NCI-H226 (cell line): ENCODE results near the gene PPP2CA.
A peak's percentile ranks its signal among the peaks of the same experiment; 100 is the strongest.
"Not testable (repeated sequence)": the region's sequence is repeated elsewhere in the genome, so short reads cannot be mapped to it uniquely, and the experiment has no call there.

Source experiments
- DNase-seq: peaks from one replicate; pipeline ENCODE4 v3.0.0-alpha.2; 2015

PPP2CA gene

DNA sequence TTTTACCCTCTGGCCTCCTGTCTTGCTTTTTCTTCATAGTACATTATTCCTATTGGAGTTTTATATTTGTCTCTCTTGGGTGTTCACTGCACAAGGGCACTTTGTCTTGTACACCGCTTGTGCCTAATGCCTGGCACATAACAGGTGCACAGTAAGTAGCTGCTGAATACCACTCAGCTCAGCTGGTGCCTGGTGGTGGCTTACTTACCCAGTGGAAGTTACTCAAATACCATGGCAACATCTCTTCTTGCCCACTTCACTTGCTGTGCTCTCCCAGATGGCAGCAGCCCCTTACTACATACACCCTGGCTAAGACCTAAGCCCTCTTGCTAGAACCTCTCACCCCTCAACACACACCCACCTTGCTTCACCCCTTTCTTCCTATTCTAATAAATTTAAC, 37.8 kb downstream of the PPP2CA start:
- DNase-seq, result no peak

DNA sequence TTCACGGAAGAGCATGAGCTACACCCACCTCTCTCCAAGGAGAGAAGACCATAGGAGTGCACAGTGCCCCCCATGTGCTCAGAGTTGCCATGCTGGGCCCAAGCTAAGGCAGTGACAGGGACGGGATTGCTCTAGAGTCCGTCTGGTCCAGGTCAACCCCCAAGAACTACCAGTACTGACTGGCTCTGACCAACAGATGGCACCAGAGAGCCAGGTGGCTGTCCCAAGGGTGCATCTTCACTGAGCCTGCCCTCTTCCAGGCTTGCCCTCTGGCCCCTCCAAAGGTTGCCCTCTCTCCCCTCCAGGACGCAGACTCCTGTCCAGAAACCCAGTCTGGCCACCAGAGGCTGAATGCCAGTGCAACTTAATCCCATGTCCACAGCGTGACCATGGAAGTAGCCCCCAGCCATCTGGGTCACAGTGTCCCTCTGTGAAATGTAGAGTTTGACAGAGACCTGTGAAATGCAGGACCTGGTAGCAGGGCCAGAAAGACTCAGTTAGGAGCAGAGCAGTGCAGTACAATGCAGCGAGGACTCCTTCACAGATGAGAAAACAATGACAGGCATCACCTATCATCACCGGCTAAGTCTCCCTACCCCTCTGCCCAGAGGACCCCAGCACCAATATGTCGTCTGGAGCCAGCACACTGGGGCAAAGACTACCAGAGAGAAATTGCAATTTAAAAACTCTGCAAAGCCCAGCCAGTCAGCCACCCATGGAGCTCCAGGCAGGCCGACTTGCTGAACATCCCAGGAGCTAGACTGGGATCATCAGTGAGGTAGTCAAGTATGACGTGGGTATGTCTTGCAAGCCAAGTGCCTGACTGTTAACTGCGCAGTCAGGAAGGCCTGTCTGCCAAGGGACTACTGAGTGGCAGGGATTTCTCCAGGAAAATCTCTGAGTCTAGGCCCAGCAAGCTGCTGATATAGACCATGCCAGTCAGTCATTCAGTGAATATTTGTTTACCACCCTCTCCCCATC, 41.4 kb downstream of the PPP2CA start:
- peak; percentile 22 for DNase-seq

DNA sequence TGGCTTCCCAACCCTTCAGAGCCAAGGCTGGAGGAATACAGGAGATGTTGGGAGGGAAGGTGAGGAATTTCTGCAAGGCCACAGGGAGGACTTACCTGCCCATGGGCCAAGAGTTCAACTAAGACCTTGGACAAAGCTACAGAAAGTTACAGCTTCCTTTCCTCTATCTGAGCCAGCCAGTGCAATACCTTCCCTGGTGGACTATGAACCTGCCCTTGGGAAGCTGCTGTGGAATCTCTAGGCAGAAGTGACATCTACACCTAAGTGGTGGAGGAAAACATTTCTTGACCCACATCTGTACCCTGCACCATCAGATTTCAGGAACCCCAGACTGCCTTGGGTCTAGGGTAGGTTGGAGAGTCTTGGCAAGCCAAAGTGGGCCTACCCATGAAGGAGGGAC, 42.4 kb downstream of the PPP2CA start:
- no peak for DNase-seq

DNA sequence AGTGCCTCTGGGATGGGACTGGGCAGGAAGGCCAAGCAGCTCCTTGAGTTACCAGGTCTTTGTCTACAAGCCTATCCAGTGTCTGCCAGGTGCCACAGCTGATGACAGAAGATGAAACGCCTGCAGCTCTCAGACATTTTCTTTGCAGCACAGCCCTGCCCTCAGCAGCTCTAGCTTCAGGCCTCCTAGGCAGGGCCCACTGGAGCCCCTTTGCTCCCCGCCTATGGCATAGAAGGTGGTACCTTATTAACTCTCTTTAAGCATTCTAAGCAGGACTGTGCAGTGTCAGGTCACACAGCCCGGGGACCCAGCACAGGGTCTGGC, 47.8 kb downstream of the PPP2CA start:
- DNase-seq, result no peak

DNA sequence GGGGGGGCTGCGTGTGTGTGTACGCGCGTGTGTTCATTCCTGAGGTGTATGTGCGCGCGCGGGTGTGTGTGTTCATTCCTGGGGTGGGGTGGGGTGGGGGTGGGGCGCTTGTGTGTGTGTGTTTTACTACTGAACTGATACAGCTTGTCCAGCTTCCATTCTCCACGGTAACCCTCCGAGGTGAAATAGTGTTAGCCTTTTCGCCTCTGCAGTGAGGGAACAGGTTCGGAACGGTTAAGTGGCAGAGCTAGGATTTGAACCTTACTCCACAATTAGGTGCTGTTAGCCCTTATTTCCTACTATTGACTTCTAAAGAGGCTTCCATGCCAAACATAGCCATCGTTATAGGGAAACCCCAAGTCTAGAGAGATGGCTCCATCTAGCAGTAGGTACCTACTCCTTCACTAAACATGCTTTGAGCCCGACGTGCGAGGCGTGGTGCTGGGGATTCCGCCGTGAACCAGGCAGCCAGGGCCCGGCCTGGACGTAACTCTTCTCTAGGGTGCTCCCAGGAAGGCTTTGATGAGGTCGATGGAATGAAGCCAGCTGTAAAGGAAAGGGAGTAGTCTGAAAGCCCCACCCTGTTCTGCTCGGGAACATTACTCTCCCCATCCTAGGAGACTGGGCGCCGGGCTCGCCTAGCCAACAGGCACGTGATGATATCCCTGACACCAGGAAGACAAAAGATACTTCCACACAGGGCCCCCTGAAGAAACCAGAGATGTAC, 48.3 kb downstream of the PPP2CA start:
- DNase-seq, result peak; percentile 82

DNA sequence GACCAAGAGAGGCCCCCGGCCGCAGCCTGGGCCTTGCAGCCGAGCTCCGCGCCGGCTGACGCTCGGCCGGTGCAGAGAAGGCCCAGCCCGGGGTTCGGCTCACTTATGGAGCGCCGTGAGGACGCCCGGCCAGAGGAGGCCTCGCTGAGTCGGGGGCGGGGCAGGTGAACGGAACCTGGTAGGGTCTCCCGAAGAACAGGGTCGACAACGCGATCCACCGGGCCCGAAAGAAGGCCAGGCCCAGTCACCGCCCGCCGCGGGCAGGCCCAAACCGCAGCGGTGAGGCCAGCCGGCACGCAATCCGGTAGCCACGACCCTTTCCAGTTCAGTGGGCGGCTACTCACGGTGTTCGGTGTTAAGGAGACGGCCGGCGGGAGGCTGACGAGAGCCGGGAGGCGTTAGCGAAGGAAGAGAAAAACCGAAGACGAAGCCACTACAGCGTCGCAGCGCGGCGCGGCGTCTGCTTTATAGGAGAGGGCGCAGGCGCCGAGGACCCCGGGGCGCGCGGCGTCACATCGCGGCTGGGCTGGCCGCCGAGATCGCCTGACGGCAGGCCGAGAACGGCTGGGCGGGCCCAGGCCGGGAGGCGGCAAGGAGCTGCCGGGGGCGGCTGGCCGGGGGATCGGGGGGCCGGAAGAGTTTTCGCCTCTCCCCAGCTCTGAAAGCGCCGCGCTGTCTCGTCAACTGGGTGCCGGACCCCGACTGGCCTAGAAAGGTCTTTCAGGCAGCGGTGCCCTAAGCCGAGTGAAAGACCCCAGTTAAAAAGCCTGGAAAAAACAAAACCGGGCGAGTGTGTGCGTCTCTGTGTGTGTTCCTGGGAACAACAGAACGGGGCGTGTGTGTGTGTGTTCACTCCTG, 49.1 kb downstream of the PPP2CA start, which contains the start of gene SKP1:
Gene SKP1, minus strand, starts transcription at position 440 of the 858 bp plus-strand sequence. CDS start 2,928 bp downstream, outside the sequence.
- DNase-seq, result peak; percentile 63

DNA sequence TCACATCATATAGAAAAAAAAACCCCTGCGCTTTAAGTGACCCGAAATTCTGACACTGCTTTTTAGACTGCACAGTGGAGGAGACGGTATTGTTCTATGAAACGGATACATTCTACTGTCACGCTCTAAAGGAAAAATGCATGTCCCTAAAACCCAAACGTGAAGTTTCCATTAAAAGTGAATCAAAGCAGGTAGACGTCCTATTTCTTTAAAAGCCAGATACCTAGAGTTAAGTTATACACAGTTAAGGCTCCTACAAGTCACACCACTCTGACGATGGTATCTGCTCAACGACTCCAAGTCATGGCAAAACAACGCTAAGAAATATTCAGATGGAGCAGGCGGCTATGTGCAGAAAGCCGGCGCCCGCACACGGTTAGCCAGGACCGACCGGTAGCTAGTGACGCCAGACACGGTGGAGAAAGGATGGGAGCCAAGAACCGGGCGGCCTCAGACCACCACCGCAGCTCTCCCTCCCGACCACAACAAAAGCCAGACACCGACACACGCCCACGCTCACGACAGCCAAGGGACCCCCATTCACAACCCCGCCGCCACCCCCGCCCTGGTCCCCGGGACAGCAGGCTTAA, 49.9 kb downstream of the PPP2CA start:
- DNase-seq, result no peak

DNA sequence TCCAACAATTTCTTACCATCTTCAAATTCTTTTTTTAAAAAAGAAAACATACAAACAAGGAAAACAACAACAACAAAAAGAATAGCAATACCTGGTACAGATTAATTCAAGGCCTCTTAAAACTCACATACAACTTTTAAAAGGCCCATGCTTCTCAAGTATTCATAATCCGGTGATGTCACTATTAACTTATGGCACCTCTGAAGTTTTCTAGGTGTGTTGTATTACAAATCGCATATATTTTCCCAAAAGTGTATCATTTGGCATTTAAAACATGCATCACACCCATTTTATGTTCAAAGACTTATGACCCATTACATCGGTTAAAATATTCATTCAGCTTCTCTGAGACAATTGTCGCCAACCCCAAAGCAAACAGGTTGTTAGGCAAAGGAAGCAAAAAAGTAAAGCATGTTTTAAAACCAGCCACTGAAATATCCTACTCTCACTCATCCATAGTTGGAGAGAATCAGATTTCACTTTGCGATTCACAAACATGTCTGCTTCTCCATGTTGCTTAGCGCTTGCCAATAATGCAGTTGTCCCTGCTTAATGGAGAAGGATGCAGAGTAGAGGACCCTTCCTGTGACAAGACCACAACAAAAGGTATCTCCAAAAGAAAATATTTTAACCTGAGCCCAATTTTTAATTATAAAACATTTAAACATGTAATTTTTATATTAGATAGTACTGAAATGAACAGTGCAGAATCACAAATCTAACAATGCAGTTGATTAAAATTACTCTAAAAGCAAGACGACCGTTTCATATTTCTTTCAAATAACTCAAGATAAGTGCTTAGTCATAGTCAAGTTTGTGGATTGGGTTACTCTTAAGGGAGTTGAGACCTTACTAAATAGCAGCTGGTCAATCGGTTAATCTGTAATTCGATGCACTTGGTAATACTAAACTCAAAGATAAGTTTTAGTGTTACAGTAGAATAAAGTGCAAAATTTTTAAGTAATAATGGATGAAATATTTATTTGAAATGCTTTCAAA, 50.7 kb downstream of the PPP2CA start:
- no peak for DNase-seq

DNA sequence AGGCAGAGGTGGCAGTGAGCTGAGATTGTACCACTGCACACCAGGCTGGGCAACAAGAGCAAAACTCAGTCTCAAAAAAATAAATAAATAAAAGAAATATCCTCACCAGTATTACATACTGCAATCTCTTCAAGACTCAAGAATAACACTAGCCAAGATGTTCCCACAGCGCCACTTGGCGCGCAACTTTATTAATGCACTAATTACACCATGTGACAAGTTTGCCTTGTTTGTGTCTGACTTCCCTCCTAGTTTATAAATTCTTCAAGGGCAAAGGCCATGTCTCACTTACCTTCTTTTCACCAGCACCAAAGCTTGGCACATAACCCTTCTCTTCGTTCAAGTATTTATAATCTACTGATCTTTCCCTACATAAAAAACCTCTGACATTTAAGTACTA, 53.9 kb downstream of the PPP2CA start:
- DNase-seq, result no peak

DNA sequence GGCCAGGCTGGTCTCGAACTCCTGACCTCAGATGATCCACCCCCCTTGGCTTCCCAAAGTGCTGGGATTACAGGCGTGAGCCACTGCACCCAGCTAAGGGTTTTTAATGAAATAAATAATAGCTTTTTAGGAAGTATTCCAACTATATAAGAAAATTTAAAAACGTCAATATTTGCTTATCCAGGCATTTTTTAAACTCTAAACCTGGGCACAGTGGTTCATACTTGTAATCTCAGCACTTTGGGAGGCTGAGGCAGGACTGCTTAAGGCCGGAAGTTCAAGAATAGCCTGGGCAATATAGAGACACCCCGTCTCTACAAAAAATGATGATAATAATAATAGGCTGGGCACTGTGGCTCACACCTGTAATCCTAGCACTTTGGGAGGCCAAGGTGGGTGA, 63.3 kb downstream of the PPP2CA start:
- no peak for DNase-seq

DNA sequence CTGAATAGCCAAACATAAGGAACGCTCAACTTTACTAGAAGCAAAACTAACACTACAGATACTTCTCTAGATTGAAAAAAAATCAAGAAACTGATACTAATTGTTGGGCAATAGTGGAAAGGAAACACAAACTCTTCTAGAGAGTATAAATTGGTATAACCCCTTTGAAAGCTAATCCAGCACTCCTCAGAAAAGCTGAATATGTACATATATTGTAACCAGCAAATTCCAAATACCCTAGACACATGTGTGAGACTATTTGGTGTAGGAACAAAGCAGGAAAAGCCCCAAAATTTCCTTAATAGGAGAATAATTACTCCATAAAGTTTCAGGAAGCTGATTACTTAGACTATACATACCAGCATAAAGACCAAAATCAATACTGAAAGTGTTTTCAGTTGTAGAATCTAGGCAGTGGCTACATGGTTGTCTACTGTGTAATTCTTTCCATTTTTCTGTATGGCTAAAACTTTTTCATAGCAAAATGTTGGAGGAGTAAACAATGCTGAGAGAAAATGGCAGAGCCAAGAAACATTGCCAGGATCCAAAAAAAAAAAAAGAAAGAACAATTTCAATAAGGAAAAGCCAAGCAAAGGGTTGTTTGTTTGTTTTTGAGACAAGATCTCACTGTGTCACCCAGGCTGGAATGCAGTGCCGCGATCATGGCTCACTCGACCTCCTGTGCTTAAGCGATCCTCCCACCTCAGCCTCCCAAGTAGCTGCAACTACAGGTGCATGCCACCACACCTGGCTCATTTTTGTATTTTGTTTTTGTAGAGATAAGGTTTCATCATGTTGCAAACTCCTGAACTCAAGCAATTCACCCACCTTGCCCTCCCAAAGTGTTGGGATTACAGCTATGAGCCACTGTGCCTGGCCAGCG, 64.1 kb downstream of the PPP2CA start:
- no peak for DNase-seq

DNA sequence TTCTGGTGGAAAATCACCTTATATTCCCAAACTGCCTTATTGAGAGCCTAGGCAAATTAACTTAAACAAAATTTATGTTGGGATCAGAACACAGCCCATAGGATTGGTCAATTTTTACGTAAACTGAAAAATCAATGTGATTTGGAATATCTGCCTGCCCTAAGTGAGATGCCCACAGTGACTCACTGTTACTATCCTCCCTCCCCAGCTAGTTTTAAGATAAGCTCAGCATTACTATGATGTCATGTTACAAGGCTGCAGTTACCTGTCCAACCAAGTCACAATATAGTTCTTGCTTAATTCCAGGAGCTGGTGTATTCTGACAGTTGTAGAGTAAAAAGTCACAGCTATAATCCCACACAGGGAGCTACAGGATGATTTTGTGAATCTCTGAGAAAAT, 72.2 kb downstream of the PPP2CA start:
- DNase-seq, result peak; percentile 62

DNA sequence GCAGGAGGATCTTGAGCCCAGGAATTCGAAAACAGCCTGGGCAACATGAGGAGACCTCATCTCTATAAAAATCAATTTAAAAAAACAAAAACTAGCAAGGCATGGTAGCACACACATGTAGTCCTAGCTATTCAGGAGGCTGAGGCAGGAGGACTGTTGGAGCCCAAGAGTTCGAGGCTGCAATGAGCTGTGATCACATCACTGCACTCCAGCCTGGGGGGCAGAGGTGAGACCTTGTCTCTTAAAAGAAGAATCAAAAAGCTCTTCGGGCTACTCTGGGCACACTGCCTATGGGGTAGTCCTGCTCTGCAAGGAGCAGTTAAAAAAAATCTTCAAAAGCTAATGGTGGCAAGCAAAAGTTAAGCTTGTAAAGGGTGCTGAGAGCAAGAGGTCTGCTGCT, 72.6 kb downstream of the PPP2CA start:
- DNase-seq, result no peak

DNA sequence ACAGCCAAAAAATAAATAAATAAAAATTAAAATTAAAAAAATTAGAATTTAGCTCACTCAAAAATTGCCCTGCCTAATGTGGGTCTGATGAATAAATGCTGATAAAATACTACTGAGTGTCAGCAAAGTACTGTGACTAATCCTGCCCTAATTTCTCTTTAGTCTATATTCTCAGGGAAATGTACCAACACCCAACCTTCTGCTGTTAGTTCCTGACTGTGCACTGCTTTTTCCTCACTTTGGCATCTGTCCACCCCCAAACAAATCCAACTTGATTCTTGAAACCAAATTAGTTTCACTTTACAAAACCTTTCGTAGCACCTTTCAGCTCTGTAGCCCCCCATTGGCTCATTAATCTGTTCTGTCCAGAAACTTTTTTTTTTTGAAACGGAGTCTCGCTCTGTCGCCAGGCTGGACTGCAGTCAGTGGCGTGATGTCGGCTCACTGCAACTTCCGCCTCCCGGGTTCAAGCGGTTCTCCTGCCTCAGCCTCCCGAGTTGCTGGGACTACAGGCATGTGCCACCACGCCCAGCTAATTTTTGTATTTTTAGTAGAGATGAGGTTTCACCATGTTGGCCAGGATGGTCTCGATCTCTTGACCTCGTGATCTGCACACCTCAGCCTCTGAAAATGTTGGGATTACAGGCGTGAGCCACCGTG, 73.6 kb downstream of the PPP2CA start:
- DNase-seq, result not testable (repeated sequence)

DNA sequence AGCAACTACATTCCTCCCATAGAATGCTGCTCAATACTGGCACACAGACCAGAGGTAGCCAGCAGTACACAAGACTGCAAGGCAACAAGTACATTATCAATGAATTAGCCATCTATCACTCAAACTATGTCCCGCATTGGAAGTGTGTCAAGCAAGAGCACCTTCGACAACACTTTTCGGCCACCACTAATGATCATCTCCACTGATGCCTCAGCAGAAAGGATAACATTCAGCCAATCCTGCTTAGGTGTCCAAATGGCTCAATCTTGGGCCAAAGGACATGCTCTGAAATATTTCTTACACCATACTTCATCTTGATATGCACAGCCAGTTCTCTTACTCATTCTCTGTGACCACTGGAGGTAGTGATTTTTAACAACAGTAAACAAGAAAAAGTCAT, 74.2 kb downstream of the PPP2CA start:
- DNase-seq, result no peak

DNA sequence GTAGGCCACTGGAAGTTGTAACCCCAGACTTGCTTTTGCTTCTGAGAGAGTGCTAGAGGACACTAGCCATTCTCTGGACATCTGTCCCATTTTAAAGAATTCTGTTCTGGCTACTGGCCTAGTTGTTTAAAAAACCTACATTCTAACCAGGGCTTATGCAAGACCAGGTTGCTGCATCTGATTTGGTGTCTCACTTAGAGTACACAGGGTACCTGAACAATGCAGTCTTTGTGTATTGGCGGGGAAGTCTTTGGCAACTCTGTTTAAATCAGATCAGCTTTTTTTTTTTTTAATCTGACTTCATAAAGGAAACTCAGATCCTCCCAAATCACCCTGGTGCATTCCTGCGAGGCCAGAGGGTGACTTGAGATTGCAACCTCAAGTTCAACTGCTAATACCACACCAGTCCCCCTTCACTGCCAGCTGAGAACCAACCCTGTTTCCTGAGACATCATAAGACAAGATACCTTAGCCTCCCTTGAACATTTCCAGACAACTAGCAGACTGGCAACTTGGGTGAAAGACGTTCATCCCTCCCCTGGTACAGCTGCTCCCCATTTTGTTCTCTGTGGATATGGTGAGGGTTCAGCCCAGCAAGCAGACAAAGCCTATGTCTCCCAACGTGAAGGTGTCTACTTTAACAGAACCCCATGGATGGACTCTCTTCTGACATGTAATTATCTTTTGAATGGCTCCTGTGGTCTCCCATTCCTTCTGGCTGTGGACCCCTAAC, 76.1 kb downstream of the PPP2CA start:
- DNase-seq, result no peak

DNA sequence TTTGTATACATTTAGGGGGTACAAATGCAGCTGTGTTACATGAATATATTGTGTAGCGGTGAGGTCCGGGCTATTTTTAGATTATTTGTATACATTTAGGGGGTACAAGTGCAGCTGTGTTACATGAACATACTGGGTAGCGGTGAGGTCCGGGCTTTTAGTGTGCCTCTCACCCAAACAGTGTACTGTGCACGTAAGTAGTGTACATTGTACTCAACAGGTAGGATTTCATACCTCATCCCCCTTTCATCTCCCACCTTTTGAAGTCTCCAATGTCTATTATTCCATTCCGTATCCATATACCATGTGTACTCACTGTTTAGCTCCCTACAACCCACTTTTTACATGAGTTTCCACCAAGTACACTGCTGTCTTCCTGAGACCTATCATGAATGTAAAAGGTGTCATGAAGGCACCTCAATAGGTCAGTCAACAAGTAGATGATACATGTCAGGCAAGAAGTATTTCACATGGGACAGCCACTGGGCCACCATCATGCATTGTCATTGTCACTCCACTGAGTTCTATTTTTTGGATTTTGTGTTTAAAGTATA, 76.8 kb downstream of the PPP2CA start:
- DNase-seq, result no peak

DNA sequence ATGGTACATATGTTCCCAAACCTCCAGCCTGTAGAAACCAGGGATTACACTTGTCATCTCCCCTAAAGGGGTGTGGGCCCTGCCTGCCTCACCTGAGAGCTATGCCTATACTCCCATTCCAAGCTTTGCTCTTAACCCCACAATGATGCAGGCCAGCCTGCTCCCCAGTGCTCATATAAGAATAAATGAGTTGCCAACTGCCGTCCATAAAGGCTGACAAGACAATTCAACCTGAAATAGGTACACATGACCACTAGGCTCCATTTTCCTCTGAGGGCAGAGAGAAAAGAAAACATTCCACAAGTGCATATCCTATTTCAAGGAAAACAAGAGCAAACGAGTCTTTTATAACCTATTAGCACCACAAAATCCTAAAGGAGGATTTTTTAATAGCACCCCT, 77.6 kb downstream of the PPP2CA start:
- no peak for DNase-seq
